Left ventricle myocardium inferior (tissue), 1 donor: Measurements from ENCODE around the gene NSD2. TPM values are rescaled to one million over a fixed set of nuclear protein-coding genes. Genes with fewer than 3 reads are reported as not detected.

Source experiments
- DNase-seq: peaks from one replicate; pipeline ENCODE4 v3.0.0-alpha.2; 2020
- H3K27ac ChIP-seq: fragments of 200-600 bp; replicated peaks from 2 replicates; pipeline ENCODE4 v1.8.0; 2021
- H3K27me3 ChIP-seq: fragments of 200-600 bp; 2 replicates; pipeline ENCODE4 v1.8.0; 2021; ENCODE audit warnings: low read depth
- H3K36me3 ChIP-seq: fragments of 200-600 bp; 2 replicates; pipeline ENCODE4 v1.8.0; 2021
- H3K4me1 ChIP-seq: fragments of 200-600 bp; 2 replicates; pipeline ENCODE4 v1.8.0; 2021
- H3K4me3 ChIP-seq: fragments of 200-600 bp; 2 replicates; pipeline ENCODE4 v1.8.0; 2021; ENCODE audit warnings: mild to moderate bottlenecking, moderate library complexity
- H3K9me3 ChIP-seq: fragments of 200-600 bp; replicated peaks from 2 replicates; pipeline ENCODE4 v1.8.0; 2021
- CTCF ChIP-seq: fragments of 200-600 bp; IDR thresholded peaks from 2 replicates; pipeline ENCODE4 v1.8.0; 2021; ENCODE audit warnings: antibody characterized with exemption, mild to moderate bottlenecking, borderline replicate concordance
- intact Hi-C: fragments of 100-400 bp; cut with micrococcal nuclease; formaldehyde crosslinking; loops from one replicate; pipeline ENCODE4 v1.11.0; 2022
- total RNA-seq: library from RNA; stranded (reverse); fragmentation: NEBNext Ultra II Directional; extraction: Animal tissue kit (Norgen Biotek cat#: 25700); gene quantifications from one replicate; pipeline ENCODE4 v1.2.1, GENCODE V29; 2021
- donor health status: DM: no; HTN: yes; CAD: no; lungs with severe emphysema.

The NSD2 gene
- total RNA-seq, 1 donor from 2014 or later = 42.5 TPM

- Histone ChIP-seq H3K4me3 (peak overlapping the region; percentile 91), H3K9me3 (no peaks in the 10 kb centered on the region), H3K27ac (peak overlapping the region; percentile 99), H3K36me3 (peaks cover 33% of the 10 kb centered on the region), H3K27me3 (no peaks in the 10 kb centered on the region), H3K4me1 (peaks cover 50% of the 10 kb centered on the region)
- DNase-seq = no peak
- no peak for TF ChIP-seq CTCF
- intact Hi-C loops = no loop called here
These were observed 136.8 kb downstream of the NSD2 start for GRCh38 chr4:2007804-2008670.

GRCh38 chr4:2008671-2008920 lies 137.4 kb downstream of the NSD2 start:
- peaks cover 50% of the 10 kb centered on the region for H3K4me1 ChIP-seq
- no peaks in the 10 kb centered on the region for H3K27me3 ChIP-seq
- peak overlapping the region; percentile 91 for H3K4me3 ChIP-seq
- intact Hi-C loops = no loop called here
- no peaks in the 10 kb centered on the region for H3K9me3 ChIP-seq
- DNase-seq = no peak
- peaks cover 27% of the 10 kb centered on the region for H3K36me3 ChIP-seq
- H3K27ac ChIP-seq = peak overlapping the region; percentile 99
- no peak for TF ChIP-seq CTCF

- Histone ChIP-seq H3K4me1 (peaks cover 50% of the 10 kb centered on the region), H3K4me3 (peak within 1 kb of the TSS; percentile 91), H3K27me3 (no peaks in the 10 kb centered on the region), H3K27ac (peak within 1 kb of the TSS; percentile 99), H3K36me3 (peaks cover 22% of the 10 kb centered on the region), H3K9me3 (no peaks in the 10 kb centered on the region)
- peak; percentile 95 for DNase-seq
- intact Hi-C loops = no loop called here
- peak; percentile 76 for TF ChIP-seq CTCF
These were observed 137.9 kb downstream of the NSD2 start, which contains the start of gene NELFA for GRCh38 chr4:2008921-2009650. NELFA (minus strand) TSS chr4:2008974; CDS start chr4:2008959, 15 bp downstream.

- Histone ChIP-seq H3K4me1 (peaks cover 50% of the 10 kb centered on the region), H3K4me3 (peak overlapping the region; percentile 91), H3K36me3 (peaks cover 17% of the 10 kb centered on the region), H3K9me3 (no peaks in the 10 kb centered on the region), H3K27me3 (no peaks in the 10 kb centered on the region), H3K27ac (peak overlapping the region; percentile 99)
- peak; percentile 29 for TF ChIP-seq CTCF
- no peak for DNase-seq
- intact Hi-C loops = no loop called here
These were observed 138.5 kb downstream of the NSD2 start for GRCh38 chr4:2009651-2010233.

GRCh38 chr4:2011583-2011982 lies 140.4 kb downstream of the NSD2 start:
- Histone ChIP-seq H3K9me3 (no peaks in the 10 kb centered on the region), H3K36me3 (peaks cover under 1% of the 10 kb centered on the region), H3K4me1 (peaks cover 36% of the 10 kb centered on the region), H3K27me3 (no peaks in the 10 kb centered on the region), H3K4me3 (no peak overlapping the region), H3K27ac (no peak overlapping the region)
- intact Hi-C loops = no loop called here
- no peak for TF ChIP-seq CTCF
- no peak for DNase-seq
